GM12878 (cell line): Measurements from ENCODE around the gene DOCK1. TPM values are rescaled to one million over a fixed set of nuclear protein-coding genes. Genes with fewer than 3 reads are reported as not detected.

Experiments
- ATAC-seq: fragments of 200-7000 bp; cut with Tn5 transposase; 3 replicates; pipeline ENCODE4 v1.9.1; 2020; ENCODE audit warnings: mild to moderate bottlenecking, moderate library complexity
- BruUV-seq: library from RNA; stranded (reverse); fragments of 400-500 nt; replicated peaks from 2 replicates; lab custom pipeline; 2021; lab: Mats Ljungman, UMichigan
- CTCF ChIA-PET: fragments of 300-600 bp; sonication (Branson Sonifier 250); formaldehyde crosslinking; extraction: SDS; loops from one replicate; lab custom pipeline; 2021; ENCODE audit warnings: inconsistent platforms; lab: Yijun Ruan, JAX
- POLR2A ChIA-PET: fragments of 350-600 bp; formaldehyde crosslinking; extraction: SDS; loops from one replicate; lab custom pipeline; 2021; ENCODE audit warnings: inconsistent platforms; lab: Charles Lee
- RAD21 ChIA-PET: fragments of 300-600 bp; sonication (Branson Sonifier 250); formaldehyde crosslinking; loops from one replicate; lab custom pipeline; 2023; ENCODE audit warnings: antibody characterized with exemption; ENCODE audit not compliant: unreplicated experiment; lab: Charles Lee
- SMC1A ChIA-PET: fragments of 300-600 bp; sonication (Branson Sonifier 250); formaldehyde crosslinking; loops from one replicate; lab custom pipeline; 2023; ENCODE audit not compliant: unreplicated experiment, uncharacterized antibody; lab: Charles Lee
- DNase-seq: peaks from one replicate; pipeline ENCODE4 v3.0.0-alpha.2; 2011; ENCODE audit warnings: low read depth, low spot score
- FAIRE-seq: peaks from 3 replicates; lab custom pipeline; 2011; peaks lifted over from hg19 to GRCh38; lab: Jason Lieb, UNC
- H2AFZ ChIP-seq: 2 replicates; pipeline ENCODE4 v1.6.0; 2011; ENCODE audit warnings: low read depth, low read length, control low read depth; ENCODE audit not compliant: control insufficient read depth
- H3K27ac ChIP-seq: 2 replicates; pipeline ENCODE4 v1.5.1; 2011; ENCODE audit warnings: control low read depth; ENCODE audit not compliant: control insufficient read depth, insufficient read depth
- H3K27me3 ChIP-seq, 2 experiments: replicated peaks in 1 of 2; 2 replicates each; pipeline versions ENCODE4 v1.6.0 to v1.6.1; 2011; ENCODE audit warnings: low read length in 1 of 2; ENCODE audit not compliant: control insufficient read depth in 2 of 2, insufficient read depth in 2 of 2
- H3K36me3 ChIP-seq, 2 experiments: 2 replicates each; pipeline ENCODE4 v1.5.1; 2011; ENCODE audit warnings: low read length in 1 of 2; ENCODE audit not compliant: control insufficient read depth in 2 of 2, insufficient read depth in 2 of 2
- H3K4me1 ChIP-seq: 2 replicates; pipeline ENCODE4 v1.6.1; 2011; ENCODE audit warnings: mild to moderate bottlenecking, low read length, moderate library complexity, mixed read lengths; ENCODE audit not compliant: control insufficient read depth, insufficient read depth
- H3K4me2 ChIP-seq: 2 replicates; pipeline ENCODE4 v1.6.0; 2011; ENCODE audit warnings: control low read depth; ENCODE audit not compliant: control insufficient read depth, insufficient read depth
- H3K4me3 ChIP-seq: fragments of 200-600 bp; sonication (generic); 2 replicates; pipeline ENCODE4 v1.5.1; 2016
- H3K79me2 ChIP-seq: 2 replicates; pipeline ENCODE4 v1.6.0; 2011; ENCODE audit warnings: low read length; ENCODE audit not compliant: control insufficient read depth, insufficient read depth
- H3K9ac ChIP-seq: 2 replicates; pipeline ENCODE4 v1.8.0; 2011; ENCODE audit warnings: low read length, control low read depth, mixed read lengths; ENCODE audit not compliant: control insufficient read depth, insufficient read depth
- H3K9me3 ChIP-seq: replicated peaks from 3 replicates; pipeline ENCODE4 v1.5.1; 2011; ENCODE audit warnings: mild to moderate bottlenecking, low read length; ENCODE audit not compliant: control insufficient read depth, insufficient read depth
- H4K20me1 ChIP-seq: 2 replicates; pipeline ENCODE4 v1.6.0; 2011; ENCODE audit not compliant: control insufficient read depth, insufficient read depth
- ASH2L ChIP-seq: fragments of 300-600, 200-600 bp; sonication (generic); IDR thresholded peaks from 2 replicates; pipeline ENCODE4 v1.6.1; 2017; ENCODE audit warnings: low read depth, mild to moderate bottlenecking, borderline replicate concordance
- BCL11A ChIP-seq: IDR thresholded peaks from 2 replicates; pipeline ENCODE4 v1.6.1; 2011; ENCODE audit warnings: low read depth, low read length
- BMI1 ChIP-seq: fragments of 450-650 bp; IDR thresholded peaks from 2 replicates; pipeline ENCODE4 v1.6.1; 2016; ENCODE audit warnings: mild to moderate bottlenecking, moderate library complexity, borderline replicate concordance
- GABPA ChIP-seq: IDR thresholded peaks from 2 replicates; pipeline ENCODE4 v1.6.1; 2014; ENCODE audit warnings: antibody characterized with exemption, low read depth, mild to moderate bottlenecking, inconsistent platforms
- IKZF1 ChIP-seq: fragments of 450-650 bp; conservative IDR thresholded peaks from 2 replicates; pipeline ENCODE4 v1.6.1; 2017; ENCODE audit warnings: antibody characterized with exemption, mild to moderate bottlenecking
- KLF5 ChIP-seq: fragments of 450-650 bp; IDR thresholded peaks from 2 replicates; pipeline ENCODE4 v1.6.1; 2014; ENCODE audit warnings: mild to moderate bottlenecking; ENCODE audit not compliant: partially characterized antibody
- MTA3 ChIP-seq: IDR thresholded peaks from 2 replicates; pipeline ENCODE4 v1.6.1; 2012; ENCODE audit warnings: low read length, inconsistent platforms, borderline replicate concordance
- MYC ChIP-seq: IDR thresholded peaks from 2 replicates; pipeline ENCODE4 v1.6.1; 2011; ENCODE audit warnings: mild to moderate bottlenecking, low read length, moderate library complexity, inconsistent platforms; ENCODE audit not compliant: insufficient read depth, insufficient replicate concordance, insufficient read length, severe bottlenecking
- NR2C1 ChIP-seq: fragments of 450-650 bp; IDR thresholded peaks from 2 replicates; pipeline ENCODE4 v1.6.1; 2017; ENCODE audit warnings: antibody characterized with exemption, mild to moderate bottlenecking, moderate library complexity
- SREBF2 ChIP-seq: IDR thresholded peaks from 2 replicates; pipeline ENCODE4 v1.6.1; 2012; ENCODE audit warnings: mild to moderate bottlenecking, low read length
- SUZ12 ChIP-seq: fragments of 200-600 bp; sonication (generic); IDR thresholded peaks from one replicate; pipeline ENCODE4 v1.6.1; 2018; ENCODE audit warnings: antibody characterized with exemption, mild to moderate bottlenecking; ENCODE audit not compliant: unreplicated experiment
- TCF7 ChIP-seq: IDR thresholded peaks from 2 replicates; pipeline ENCODE4 v1.6.1; 2014; ENCODE audit warnings: antibody characterized with exemption, borderline replicate concordance
- WGBS: methylation state at CpG from one replicate; pipeline ENCODE4 v1.1.6; 2016; ENCODE audit warnings: low lambda C conversion rate; ENCODE audit not compliant: insufficient replicate concordance, insufficient coverage; ENCODE audit errors: missing lambda C conversion rate; 5-methylcytosine and 5-hydroxymethylcytosine counted together
- in situ Hi-C: fragments of 300-500 bp; cut with MboI; formaldehyde crosslinking; loops from 9 replicates; pipeline ENCODE4 v1.14.3; 2018; ENCODE audit warnings: mixed read lengths
- intact Hi-C: fragments of 100-400 bp; cut with micrococcal nuclease; formaldehyde crosslinking; loops from one replicate; pipeline ENCODE4 v1.14.2; 2022; ENCODE audit not compliant: unreplicated experiment
- polyA plus RNA-seq, 11 experiments: library from polyadenylated mRNA; depleted of rRNA in 4 of 11; unstranded in 6 of 11; stranded (reverse) in 5 of 11; fragments of >200 nt; fragmentation: Nextera tagmentation in 4 of 11; fragmentation: Illumina TruSeq in 1 of 11; extraction: Ambion mirVana in 4 of 11; extraction: Trizol in 1 of 11; gene quantifications; 1 replicate in 1 of 11; 2 replicates in 10 of 11; pipeline versions ENCODE4 v1.2.1 to v1.2.3, GENCODE V29; 2011 to 2016; ENCODE audit warnings: inconsistent platforms in 2 of 11, missing spikeins in 2 of 11, low read depth in 1 of 11
- total RNA-seq, 4 experiments: library from RNA; depleted of rRNA in 3 of 4; stranded (reverse); fragments of >200 nt in 3 of 4; fragmentation: Illumina TruSeq in 1 of 4; extraction: Trizol in 1 of 4; gene quantifications; 2 replicates each; pipeline versions ENCODE4 v1.2.1 to v1.2.3, GENCODE V29; 2013 to 2021
- TF ChIP-seq, protein P1 (sequence below): fragments of 450-650 bp; IDR thresholded peaks from 2 replicates; pipeline ENCODE4 v1.6.1; 2016; ENCODE audit warnings: mild to moderate bottlenecking

The DOCK1 gene
- total and polyA plus RNA-seq, 10 of the 15 experiments (the other 5 are each of a cell fraction or from before 2014, with no cell fraction given) = 0.05 to 0.18 TPM; not detected in 8

DNA sequence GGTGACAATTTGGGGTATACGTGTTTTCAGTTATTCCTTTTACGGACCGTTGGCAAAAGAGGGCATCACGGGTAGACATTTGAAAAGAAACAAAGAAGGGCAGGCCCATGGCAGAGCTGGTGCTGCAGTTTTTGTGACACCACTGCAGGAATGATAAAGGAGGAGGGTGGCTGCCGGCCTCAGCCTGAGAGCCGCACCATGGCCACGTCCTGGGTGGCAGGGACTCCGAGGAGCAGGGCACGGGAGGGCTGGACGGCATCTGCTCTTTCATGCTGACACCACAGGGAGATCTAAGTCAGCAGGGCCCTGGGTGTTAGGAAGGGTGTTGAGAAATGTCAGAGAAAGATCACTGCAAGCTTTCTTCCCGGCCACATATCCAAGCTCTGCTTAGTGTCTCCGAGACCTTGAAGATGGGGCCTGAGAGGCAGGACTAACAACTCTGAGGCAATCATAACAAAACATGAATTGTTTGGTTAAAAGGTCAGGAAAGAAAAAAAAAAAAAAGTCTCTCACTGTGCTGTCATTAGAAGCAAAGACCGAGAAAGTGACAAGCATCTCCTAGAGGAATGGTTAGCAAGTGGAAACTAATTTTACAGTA, 254.5 kb downstream of the DOCK1 start:
- WGBS = 36% methylated on average over 13 of the region's 13 CpGs
- H3K27ac ChIP-seq = no peak overlapping the region
- in situ Hi-C loops = no loop called here
- intact Hi-C loops = no loop called here
- H3K9me3 ChIP-seq = no peaks in the 10 kb centered on the region
- no peaks in the 10 kb centered on the region for H4K20me1 ChIP-seq
- DNase-seq (no peak), FAIRE-seq (no peak), ATAC-seq (no peak)
- H3K4me1 ChIP-seq = no peaks in the 10 kb centered on the region
- H2AFZ ChIP-seq = no peak overlapping the region
- no TSS peak for BruUV-seq
- POLR2A ChIA-PET = no interaction called here
- H3K4me3 ChIP-seq = no peak overlapping the region
- no peaks in the 10 kb centered on the region for H3K79me2 ChIP-seq
- RAD21 ChIA-PET = no interaction called here
- TF ChIP-seq MYC (no peak), IKZF1 (no peak), BCL11A (no peak), NR2C1 (no peak), TCF7 (no peak), MTA3 (no peak), KLF5 (no peak), BMI1 (no peak), ASH2L (no peak), GABPA (no peak), SUZ12 (no peak), SREBF2 (no peak)
- TF ChIP-seq, protein P1, sequence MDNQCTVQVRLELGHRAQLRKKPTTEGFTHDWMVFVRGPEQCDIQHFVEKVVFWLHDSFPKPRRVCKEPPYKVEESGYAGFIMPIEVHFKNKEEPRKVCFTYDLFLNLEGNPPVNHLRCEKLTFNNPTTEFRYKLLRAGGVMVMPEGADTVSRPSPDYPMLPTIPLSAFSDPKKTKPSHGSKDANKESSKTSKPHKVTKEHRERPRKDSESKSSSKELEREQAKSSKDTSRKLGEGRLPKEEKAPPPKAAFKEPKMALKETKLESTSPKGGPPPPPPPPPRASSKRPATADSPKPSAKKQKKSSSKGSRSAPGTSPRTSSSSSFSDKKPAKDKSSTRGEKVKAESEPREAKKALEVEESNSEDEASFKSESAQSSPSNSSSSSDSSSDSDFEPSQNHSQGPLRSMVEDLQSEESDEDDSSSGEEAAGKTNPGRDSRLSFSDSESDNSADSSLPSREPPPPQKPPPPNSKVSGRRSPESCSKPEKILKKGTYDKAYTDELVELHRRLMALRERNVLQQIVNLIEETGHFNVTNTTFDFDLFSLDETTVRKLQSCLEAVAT = no peak
- no peaks in the 10 kb centered on the region for H3K36me3 ChIP-seq
- CTCF ChIA-PET = no interaction called here
- SMC1A ChIA-PET = interaction anchor here (1.9 kb wide), 1 partner anchor 11 kb away, joined by 5 read pairs; no protein-coding TSS in a partner anchor
- H3K27me3 ChIP-seq = no peaks in the 10 kb centered on the region
- H3K9ac ChIP-seq = no peak overlapping the region
- H3K4me2 ChIP-seq = no peak overlapping the region
